Esophagus squamous epithelium (tissue), 5 donors: ENCODE data around the gene CYP26B1. TPM values are rescaled to one million over a fixed set of nuclear protein-coding genes. Genes with fewer than 3 reads are reported as not detected.

Source experiments
- DNase-seq: peaks from one replicate; lab custom pipeline; 2025; lab: John Stamatoyannopoulos, UW
- H3K27ac ChIP-seq, 4 donors: fragments of 200-600 bp; sonication (generic); one replicate each; pipeline ENCODE4 v1.5.1; 2016 to 2019; ENCODE audit warnings: mild to moderate bottlenecking in 1 of 4
- H3K27me3 ChIP-seq, 4 donors: fragments of 200-600 bp; sonication (generic); 1 replicate in 3 of 4; 2 replicates in 1 of 4; pipeline versions ENCODE4 v1.5.1 to v1.6.0; 2017 to 2021; ENCODE audit warnings: antibody characterized with exemption in 1 of 4
- H3K36me3 ChIP-seq, 3 donors: fragments of 200-600 bp; sonication (generic); one replicate each; pipeline ENCODE4 v1.5.1; 2016 to 2019
- H3K4me1 ChIP-seq, 3 donors: fragments of 200-600 bp; sonication (generic); one replicate each; pipeline ENCODE4 v1.5.1; 2017 to 2019
- H3K4me3 ChIP-seq, 4 donors: fragments of 200-600 bp; sonication (generic); 1 replicate in 3 of 4; 2 replicates in 1 of 4; pipeline ENCODE4 v1.5.1; 2016 to 2019; ENCODE audit warnings: mild to moderate bottlenecking in 2 of 4, moderate library complexity in 1 of 4
- H3K9me3 ChIP-seq, 3 donors: fragments of 200-600 bp; sonication (generic); one replicate each; pipeline ENCODE4 v1.5.1; 2016 to 2019
- CTCF ChIP-seq, 6 experiments: fragments of 450-650 bp in 4 of 6; fragments of 200-600 bp in 2 of 6; sonication (generic) in 2 of 6; IDR thresholded peaks; one replicate each; pipeline ENCODE4 v1.5.1; 2016 to 2019; ENCODE audit warnings: antibody characterized with exemption in 6 of 6, mild to moderate bottlenecking in 4 of 6, moderate library complexity in 4 of 6
- POLR2A ChIP-seq, 4 donors: fragments of 450-650 bp; IDR thresholded peaks; one replicate each; pipeline ENCODE4 v1.6.1; 2017; ENCODE audit warnings: antibody characterized with exemption in 4 of 4, mild to moderate bottlenecking in 4 of 4, moderate library complexity in 3 of 4
- WGBS, 2 donors: methylation state at CpG; one replicate each; pipeline ENCODE4 v1.1.5; 2018; 5-methylcytosine and 5-hydroxymethylcytosine counted together
- intact Hi-C: fragments of 100-400 bp; cut with DNase I; formaldehyde crosslinking; loops from one replicate; pipeline ENCODE4 v1.15.0; 2022
- total RNA-seq, 4 donors: library from RNA; depleted of rRNA; stranded (reverse); fragments of >200 nt; gene quantifications; one replicate each; pipeline ENCODE4 v1.1.0, GENCODE V29; 2016
- donor health status: DM: yes; HTN: yes; CAD: no.

CYP26B1 gene
- total RNA-seq, 4 donors from 2014 or later, result 0.62 to 6.7 (median 1.3) TPM

- Histone ChIP-seq H3K4me3 (peak overlapping the region; percentile 27 to 64 (median 45)), H3K27ac (peak overlapping the region in 3 of 4 donors; percentile 40 to 76 (median 73)), H3K27me3 (peaks cover 4 to 88% (median 19%) of the 10 kb centered on the region in 4 donors), H3K4me1 (peaks cover 50 to 85% (median 71%) of the 10 kb centered on the region in 3 donors), H3K9me3 (no peaks in the 10 kb centered on the region), H3K36me3 (no peaks in the 10 kb centered on the region)
- WGBS, 2 donors, result 1 to 2% methylated on average over 25 to 32 of the region's 33 CpGs
- no peak for DNase-seq
- intact Hi-C loops, result loop anchor here (5.0 to 10.0 kb wide), 2 partner anchors 338 to 541 kb away; no protein-coding TSS in a partner anchor
- TF ChIP-seq POLR2A (IDR thresholded peaks at IDR 0.05) (no peak), CTCF (IDR thresholded peaks at IDR 0.05) (no peak)
Observed at GRCh38 chr2:72145658-72146329, 1.9 kb downstream of the CYP26B1 start.

GRCh38 chr2:72145289-72145657, 2.4 kb downstream of the CYP26B1 start:
- WGBS, 2 donors, result 0% methylated on average over 10 to 14 of the region's 29 CpGs
- Histone ChIP-seq H3K4me1 (peaks cover 50 to 80% (median 71%) of the 10 kb centered on the region in 3 donors), H3K27me3 (peaks cover 4 to 84% (median 19%) of the 10 kb centered on the region in 4 donors), H3K36me3 (no peaks in the 10 kb centered on the region), H3K9me3 (no peaks in the 10 kb centered on the region), H3K27ac (peak overlapping the region in 3 of 4 donors; percentile 40 to 76 (median 73)), H3K4me3 (peak overlapping the region; percentile 27 to 64 (median 45))
- no peak for TF ChIP-seq POLR2A (IDR thresholded peaks at IDR 0.05)
- TF ChIP-seq CTCF (IDR thresholded peaks at IDR 0.05), result no peak
- intact Hi-C loops, result loop anchor here (5.0 to 10.0 kb wide), 2 partner anchors 338 to 540 kb away; no protein-coding TSS in a partner anchor
- no peak for DNase-seq

- H3K4me1 ChIP-seq, result peaks cover 50 to 75% (median 66%) of the 10 kb centered on the region in 3 donors
- no peaks in the 10 kb centered on the region for H3K36me3 ChIP-seq
- no peak for TF ChIP-seq CTCF (IDR thresholded peaks at IDR 0.05)
- H3K27me3 ChIP-seq, result peaks cover 4 to 79% (median 19%) of the 10 kb centered on the region in 4 donors
- no peaks in the 10 kb centered on the region for H3K9me3 ChIP-seq
- peak overlapping the region; percentile 27 to 64 (median 45) for H3K4me3 ChIP-seq
- intact Hi-C loops, result loop anchor here (5.0 to 10.0 kb wide), 2 partner anchors 337 to 540 kb away; no protein-coding TSS in a partner anchor
- 0 to 7% methylated on average over 5 to 15 of the region's 63 CpGs for WGBS, 2 donors
- H3K27ac ChIP-seq, result peak overlapping the region in 3 of 4 donors; percentile 40 to 76 (median 73)
- no peak for DNase-seq
Observed at GRCh38 chr2:72144632-72145288, 2.9 kb downstream of the CYP26B1 start.

GRCh38 chr2:72144274-72144631, 3.4 kb downstream of the CYP26B1 start:
- Histone ChIP-seq H3K4me3 (peak overlapping the region; percentile 27 to 64 (median 45)), H3K4me1 (peaks cover 50 to 70% (median 61%) of the 10 kb centered on the region in 3 donors), H3K9me3 (no peaks in the 10 kb centered on the region), H3K27ac (peak overlapping the region in 3 of 4 donors; percentile 18 to 76 (median 73)), H3K36me3 (no peaks in the 10 kb centered on the region), H3K27me3 (peaks cover 4 to 74% (median 19%) of the 10 kb centered on the region in 4 donors)
- DNase-seq, result no peak
- 0 to 2% methylated on average over 8 of the region's 23 CpGs for WGBS, 2 donors
- TF ChIP-seq CTCF (IDR thresholded peaks at IDR 0.05) (no peak), POLR2A (IDR thresholded peaks at IDR 0.05) (no peak)
- intact Hi-C loops, result loop anchor here (10.0 kb wide), 1 partner anchor 539 kb away; no protein-coding TSS in a partner anchor
